Panc1 (cell line): Measurements from ENCODE around the gene STAB1. TPM values are rescaled to one million over a fixed set of nuclear protein-coding genes. Genes with fewer than 3 reads are reported as not detected.

ENCODE experiments used
- ATAC-seq: fragments of 200-7000 bp; cut with Tn5 transposase; 2 replicates; pipeline ENCODE4 v1.9.1; 2020; ENCODE audit warnings: mild to moderate bottlenecking, moderate library complexity
- BruUV-seq: library from RNA; stranded (reverse); fragments of 400-500 nt; replicated peaks from 2 replicates; lab custom pipeline; 2021; lab: Mats Ljungman, UMichigan
- CTCF ChIA-PET: fragments of 300-600 bp; sonication (Branson Sonifier 250); formaldehyde crosslinking; loops from one replicate; lab custom pipeline; 2022; ENCODE audit warnings: antibody characterized with exemption; lab: Charles Lee
- POLR2A ChIA-PET: fragments of 300-600 bp; sonication (Branson Sonifier 250); formaldehyde crosslinking; loops from one replicate; lab custom pipeline; 2022; ENCODE audit warnings: antibody characterized with exemption; lab: Charles Lee
- DNase-seq: peaks from one replicate; pipeline ENCODE4 v3.0.0-alpha.2; 2010; ENCODE audit warnings: low read depth, low spot score
- H3K27ac ChIP-seq: 2 replicates; pipeline ENCODE4 v1.5.1; 2011; ENCODE audit warnings: mild to moderate bottlenecking, low read length, inconsistent platforms
- H3K27me3 ChIP-seq: fragments of 200-500 bp; sonication (Bioruptor generic); 2 replicates; pipeline ENCODE4 v1.6.0; 2014; ENCODE audit warnings: low read length, inconsistent platforms; ENCODE audit not compliant: control insufficient read depth, insufficient read depth
- H3K36me3 ChIP-seq: fragments of 200-500 bp; sonication (Bioruptor generic); 2 replicates; pipeline ENCODE4 v1.5.1; 2014; ENCODE audit warnings: inconsistent platforms, mild to moderate bottlenecking, low read length, moderate library complexity; ENCODE audit not compliant: control insufficient read depth, insufficient read depth
- H3K4me1 ChIP-seq: 2 replicates; pipeline ENCODE4 v1.5.1; 2011; ENCODE audit warnings: inconsistent platforms, mild to moderate bottlenecking, low read length, moderate library complexity; ENCODE audit not compliant: control insufficient read depth, insufficient read depth
- H3K4me3 ChIP-seq, 2 experiments: 2 replicates each; pipeline ENCODE4 v1.5.1; 2011 to 2012; ENCODE audit warnings: low read depth in 2 of 2, low read length in 2 of 2, mild to moderate bottlenecking in 2 of 2, inconsistent platforms in 1 of 2, moderate library complexity in 1 of 2
- H3K9me3 ChIP-seq: fragments of 200-500 bp; sonication (Bioruptor generic); 2 replicates; pipeline ENCODE4 v1.5.1; 2014; ENCODE audit warnings: low read depth, mild to moderate bottlenecking, inconsistent platforms, low read length, moderate library complexity; ENCODE audit not compliant: control insufficient read depth, insufficient read depth
- POLR2AphosphoS5 ChIP-seq: IDR thresholded peaks from 2 replicates; pipeline ENCODE4 v1.6.1; 2012; ENCODE audit warnings: mild to moderate bottlenecking, low read depth, low read length, moderate library complexity
- SIN3A ChIP-seq: IDR thresholded peaks from 2 replicates; pipeline ENCODE4 v1.6.1; 2012; ENCODE audit warnings: low read depth, mild to moderate bottlenecking, low read length, moderate library complexity, borderline replicate concordance; ENCODE audit not compliant: insufficient read depth
- TCF7L2 ChIP-seq: IDR thresholded peaks from 2 replicates; pipeline ENCODE4 v1.6.1; 2011; ENCODE audit warnings: mild to moderate bottlenecking, low read depth, low read length, inconsistent platforms
- in situ Hi-C: cut with HindIII; loops from 2 replicates; pipeline ENCODE4 v1.10.0; 2016; ENCODE audit warnings: low sequenced_read_pairs, low pct_unique_long_range_greater_than_20kb
- intact Hi-C: fragments of 100-400 bp; cut with micrococcal nuclease; formaldehyde crosslinking; loops from one replicate; pipeline ENCODE4 v1.10.0; 2022; ENCODE audit not compliant: unreplicated experiment
- total RNA-seq: library from RNA; stranded (reverse); gene quantifications from one replicate; pipeline ENCODE4 v1.2.1, GENCODE V29; 2021; ENCODE audit not compliant: unreplicated experiment
- TF ChIP-seq, protein P1 (sequence below): fragments of 450-650 bp; IDR thresholded peaks from 2 replicates; pipeline ENCODE4 v1.5.1; 2017; ENCODE audit warnings: mild to moderate bottlenecking
- TF ChIP-seq, protein P2 (sequence below), 2 experiments: IDR thresholded peaks; 2 replicates each; pipeline ENCODE4 v1.6.1; 2011 to 2012; ENCODE audit warnings: low read depth in 2 of 2, control low read depth in 1 of 2, low read length in 1 of 2, mild to moderate bottlenecking in 1 of 2, moderate library complexity in 1 of 2; ENCODE audit not compliant: insufficient read depth in 1 of 2

Gene STAB1
- total RNA-seq, 1 experiment from 2014 or later = 0.39 TPM

DNA sequence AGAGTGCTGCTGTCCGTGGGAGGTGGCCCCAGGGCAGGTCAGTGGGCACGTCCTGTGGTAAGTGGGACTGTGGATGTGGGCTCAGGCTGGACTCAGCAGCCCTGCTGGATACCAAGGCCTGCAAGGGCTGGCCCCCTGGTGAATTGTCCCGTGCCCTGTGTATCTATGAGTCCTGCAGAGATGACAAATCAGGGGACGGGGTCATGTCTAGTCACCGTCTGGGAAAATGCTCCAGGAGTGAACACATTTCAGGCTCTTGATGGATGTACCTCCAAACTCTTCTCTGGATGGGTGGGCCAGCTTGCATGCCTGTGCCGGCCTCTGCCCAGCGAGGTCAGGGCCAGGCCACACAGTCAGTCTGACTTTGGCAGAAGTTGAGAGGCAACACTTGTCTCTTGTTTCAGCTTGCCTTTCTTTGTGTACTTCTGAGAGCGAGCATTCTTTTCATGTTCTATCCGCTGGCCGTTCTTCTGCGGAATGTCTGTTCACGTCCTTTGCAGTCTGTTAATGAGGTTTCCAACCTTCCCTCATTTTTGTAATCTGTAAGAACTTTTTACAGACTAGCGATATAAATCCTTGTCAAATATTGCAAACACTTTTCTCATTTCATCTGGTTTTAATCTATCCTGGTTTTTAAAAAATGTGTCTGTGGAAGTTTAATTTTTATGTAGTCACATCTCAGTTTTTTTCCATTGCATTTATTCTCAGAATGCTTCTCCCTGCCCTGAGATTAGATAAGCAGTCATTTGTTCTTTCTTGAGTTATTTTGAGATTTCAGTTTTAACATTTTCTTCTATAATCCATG is 11.4 kb upstream of the STAB1 start:
- H3K36me3 ChIP-seq = no peaks in the 10 kb centered on the region
- BruUV-seq = no TSS peak
- H3K27me3 ChIP-seq = no peaks in the 10 kb centered on the region
- H3K27ac ChIP-seq = no peak overlapping the region
- no peak for DNase-seq
- POLR2A ChIA-PET = no interaction called here
- H3K4me1 ChIP-seq = no peaks in the 10 kb centered on the region
- no peaks in the 10 kb centered on the region for H3K9me3 ChIP-seq
- intact Hi-C loops (no loop called here), in situ Hi-C loops (no loop called here)
- ATAC-seq = no peak
- CTCF ChIA-PET = no interaction called here
- TF ChIP-seq TCF7L2 (no peak), SIN3A (no peak), POLR2AphosphoS5 (no peak)
- TF ChIP-seq, protein P1, sequence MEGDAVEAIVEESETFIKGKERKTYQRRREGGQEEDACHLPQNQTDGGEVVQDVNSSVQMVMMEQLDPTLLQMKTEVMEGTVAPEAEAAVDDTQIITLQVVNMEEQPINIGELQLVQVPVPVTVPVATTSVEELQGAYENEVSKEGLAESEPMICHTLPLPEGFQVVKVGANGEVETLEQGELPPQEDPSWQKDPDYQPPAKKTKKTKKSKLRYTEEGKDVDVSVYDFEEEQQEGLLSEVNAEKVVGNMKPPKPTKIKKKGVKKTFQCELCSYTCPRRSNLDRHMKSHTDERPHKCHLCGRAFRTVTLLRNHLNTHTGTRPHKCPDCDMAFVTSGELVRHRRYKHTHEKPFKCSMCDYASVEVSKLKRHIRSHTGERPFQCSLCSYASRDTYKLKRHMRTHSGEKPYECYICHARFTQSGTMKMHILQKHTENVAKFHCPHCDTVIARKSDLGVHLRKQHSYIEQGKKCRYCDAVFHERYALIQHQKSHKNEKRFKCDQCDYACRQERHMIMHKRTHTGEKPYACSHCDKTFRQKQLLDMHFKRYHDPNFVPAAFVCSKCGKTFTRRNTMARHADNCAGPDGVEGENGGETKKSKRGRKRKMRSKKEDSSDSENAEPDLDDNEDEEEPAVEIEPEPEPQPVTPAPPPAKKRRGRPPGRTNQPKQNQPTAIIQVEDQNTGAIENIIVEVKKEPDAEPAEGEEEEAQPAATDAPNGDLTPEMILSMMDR = no peak
- TF ChIP-seq, protein P2, sequence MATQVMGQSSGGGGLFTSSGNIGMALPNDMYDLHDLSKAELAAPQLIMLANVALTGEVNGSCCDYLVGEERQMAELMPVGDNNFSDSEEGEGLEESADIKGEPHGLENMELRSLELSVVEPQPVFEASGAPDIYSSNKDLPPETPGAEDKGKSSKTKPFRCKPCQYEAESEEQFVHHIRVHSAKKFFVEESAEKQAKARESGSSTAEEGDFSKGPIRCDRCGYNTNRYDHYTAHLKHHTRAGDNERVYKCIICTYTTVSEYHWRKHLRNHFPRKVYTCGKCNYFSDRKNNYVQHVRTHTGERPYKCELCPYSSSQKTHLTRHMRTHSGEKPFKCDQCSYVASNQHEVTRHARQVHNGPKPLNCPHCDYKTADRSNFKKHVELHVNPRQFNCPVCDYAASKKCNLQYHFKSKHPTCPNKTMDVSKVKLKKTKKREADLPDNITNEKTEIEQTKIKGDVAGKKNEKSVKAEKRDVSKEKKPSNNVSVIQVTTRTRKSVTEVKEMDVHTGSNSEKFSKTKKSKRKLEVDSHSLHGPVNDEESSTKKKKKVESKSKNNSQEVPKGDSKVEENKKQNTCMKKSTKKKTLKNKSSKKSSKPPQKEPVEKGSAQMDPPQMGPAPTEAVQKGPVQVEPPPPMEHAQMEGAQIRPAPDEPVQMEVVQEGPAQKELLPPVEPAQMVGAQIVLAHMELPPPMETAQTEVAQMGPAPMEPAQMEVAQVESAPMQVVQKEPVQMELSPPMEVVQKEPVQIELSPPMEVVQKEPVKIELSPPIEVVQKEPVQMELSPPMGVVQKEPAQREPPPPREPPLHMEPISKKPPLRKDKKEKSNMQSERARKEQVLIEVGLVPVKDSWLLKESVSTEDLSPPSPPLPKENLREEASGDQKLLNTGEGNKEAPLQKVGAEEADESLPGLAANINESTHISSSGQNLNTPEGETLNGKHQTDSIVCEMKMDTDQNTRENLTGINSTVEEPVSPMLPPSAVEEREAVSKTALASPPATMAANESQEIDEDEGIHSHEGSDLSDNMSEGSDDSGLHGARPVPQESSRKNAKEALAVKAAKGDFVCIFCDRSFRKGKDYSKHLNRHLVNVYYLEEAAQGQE (IDR thresholded peaks at IDR 0.05; ENCODE audit: insufficient read depth in 1 of 2, low read depth in 2 of 2, low read length in 1 of 2) = no peak
- H3K4me3 ChIP-seq = no peak overlapping the region

DNA sequence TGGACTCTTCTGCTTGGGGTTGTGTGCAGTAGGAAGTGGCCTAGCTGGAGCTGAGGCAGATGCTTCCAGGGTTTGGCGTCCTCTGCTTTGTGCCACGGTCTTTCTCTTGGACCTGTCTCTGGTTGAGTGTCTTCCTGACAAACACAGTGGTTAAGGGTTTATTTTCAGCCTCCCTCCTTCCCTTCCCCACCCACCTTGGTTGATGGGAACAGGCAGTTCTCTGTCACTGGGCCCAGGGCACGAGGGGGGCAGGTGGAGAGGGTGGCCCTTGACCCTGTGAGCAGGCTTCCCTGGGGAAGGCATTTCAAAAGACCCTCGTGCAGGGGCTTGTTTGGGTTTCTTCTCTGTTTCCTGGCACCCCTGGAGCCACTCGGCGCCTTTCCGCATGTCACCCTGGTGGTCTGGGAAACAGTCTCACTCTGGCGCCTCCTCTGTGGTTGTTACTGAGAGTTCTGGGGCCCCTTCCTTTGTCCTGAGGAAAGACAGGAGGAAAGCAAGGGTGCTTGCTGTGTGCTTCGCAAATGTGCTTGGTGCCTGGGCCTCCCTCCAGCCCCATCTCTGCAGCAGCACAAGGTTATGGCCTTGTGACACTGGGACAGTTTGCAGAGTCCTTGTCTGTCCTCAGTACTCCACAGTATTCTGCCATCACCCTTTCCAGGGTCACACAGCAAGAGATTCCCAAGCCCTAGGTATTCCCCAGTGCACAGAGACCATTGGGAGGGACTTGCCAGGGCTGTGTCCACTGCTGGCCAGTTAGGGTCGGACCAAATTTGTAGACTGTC is 10.3 kb upstream of the STAB1 start:
- no peak overlapping the region for H3K4me3 ChIP-seq
- no peaks in the 10 kb centered on the region for H3K27me3 ChIP-seq
- in situ Hi-C loops = no loop called here
- CTCF ChIA-PET = no interaction called here
- no peaks in the 10 kb centered on the region for H3K36me3 ChIP-seq
- DNase-seq (no peak), ATAC-seq (no peak)
- H3K9me3 ChIP-seq = no peaks in the 10 kb centered on the region
- no TSS peak for BruUV-seq
- no peaks in the 10 kb centered on the region for H3K4me1 ChIP-seq
- intact Hi-C loops = no loop called here
- TF ChIP-seq SIN3A (no peak), POLR2AphosphoS5 (no peak)
- TF ChIP-seq, protein P1 = no peak
- H3K27ac ChIP-seq = no peak overlapping the region
- POLR2A ChIA-PET = no interaction called here
